ENCODE data around the gene PTPN4.
"Not testable (repeated sequence)": the region's sequence is repeated elsewhere in the genome, so short reads cannot be mapped to it uniquely, and the experiment has no call there.

The PTPN4 gene

GRCh38 chr2:119765433-119766002, 5.8 kb downstream of the PTPN4 start:
- DNase-seq: no peak

- no peak for DNase-seq
Measured at GRCh38 chr2:119766944-119767343, 7.2 kb downstream of the PTPN4 start.

DNA sequence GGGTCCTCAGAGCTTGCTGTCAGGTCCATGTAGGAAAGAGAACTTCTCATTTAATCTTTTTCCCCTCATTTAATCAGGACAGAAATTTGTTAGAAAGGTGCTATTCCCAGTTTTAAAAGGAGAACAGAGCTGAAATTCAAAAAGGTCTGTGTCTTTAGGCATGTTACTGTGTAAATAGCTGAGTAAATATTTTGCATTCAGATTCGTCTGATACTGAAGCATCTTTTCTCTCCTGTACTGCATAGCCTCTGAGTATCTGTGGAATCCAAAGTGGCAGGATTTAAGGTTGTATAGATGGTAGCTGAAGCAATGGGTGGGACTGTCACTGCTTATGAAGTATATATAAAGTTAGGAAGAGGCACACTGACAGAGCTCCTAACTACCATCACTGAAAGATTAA, 9.0 kb downstream of the PTPN4 start:
- no peak for DNase-seq

- no peak for DNase-seq
Measured at GRCh38 chr2:119769645-119770044, 9.9 kb downstream of the PTPN4 start.

DNA sequence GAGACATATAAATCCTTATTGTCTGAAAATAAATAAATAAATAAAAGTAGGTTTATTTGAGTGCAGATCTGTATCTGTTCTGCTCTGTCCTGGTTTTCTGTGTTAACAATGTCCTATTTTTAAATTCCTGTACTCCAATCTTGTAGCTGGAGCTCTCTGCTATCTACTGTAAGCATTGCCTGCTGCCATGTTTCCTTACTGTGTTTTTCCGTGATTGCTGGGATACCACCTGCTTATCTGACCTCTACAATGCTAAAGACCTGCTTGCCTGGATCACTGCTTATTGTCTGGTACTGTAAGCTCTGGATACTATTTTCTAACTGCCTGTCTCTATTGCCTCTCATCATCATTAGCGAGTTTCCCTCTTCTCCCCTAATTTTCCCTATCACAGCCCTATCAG, 11.6 kb downstream of the PTPN4 start:
- DNase-seq: no peak

DNA sequence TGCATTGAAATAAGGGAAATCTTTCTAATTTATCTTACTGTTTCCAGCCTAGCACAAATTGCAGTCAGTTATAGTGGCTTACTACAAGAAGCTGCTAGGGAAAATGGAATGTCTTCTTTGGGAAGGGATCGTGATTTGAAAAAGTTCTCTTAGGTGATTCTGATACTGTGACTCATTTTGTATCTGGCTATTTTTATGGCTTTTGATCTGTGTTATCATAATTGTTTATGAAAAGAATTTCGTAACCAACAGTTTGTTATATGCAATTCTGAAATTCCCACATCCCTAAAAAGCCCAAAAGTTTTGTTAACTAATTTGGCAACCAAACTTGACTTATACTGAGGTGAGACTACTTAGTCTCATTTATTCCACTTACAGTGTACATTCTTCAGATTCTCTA, 12.4 kb downstream of the PTPN4 start:
- DNase-seq: no peak

- no peak for DNase-seq
Measured at GRCh38 chr2:119772767-119773166, 13.0 kb downstream of the PTPN4 start.

DNA sequence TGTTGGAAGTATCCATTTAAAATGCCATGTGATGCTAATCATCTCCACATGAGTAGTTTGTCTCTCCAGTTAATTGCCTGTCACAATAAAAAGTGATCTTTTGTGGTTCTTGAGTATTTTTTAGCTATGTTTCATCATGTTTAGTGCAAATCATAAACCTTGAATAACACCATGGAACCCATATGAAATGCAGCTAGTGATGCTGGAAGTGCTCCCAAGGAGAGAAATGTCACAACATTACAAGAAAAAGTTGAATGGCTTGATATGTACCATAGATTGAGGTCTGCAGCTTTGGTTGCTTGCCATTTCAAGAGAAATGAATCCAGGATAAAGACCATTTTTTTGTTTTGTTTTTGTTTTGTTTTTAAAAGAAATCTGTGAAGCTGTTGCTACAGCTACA, 14.3 kb downstream of the PTPN4 start:
- no peak for DNase-seq

DNA sequence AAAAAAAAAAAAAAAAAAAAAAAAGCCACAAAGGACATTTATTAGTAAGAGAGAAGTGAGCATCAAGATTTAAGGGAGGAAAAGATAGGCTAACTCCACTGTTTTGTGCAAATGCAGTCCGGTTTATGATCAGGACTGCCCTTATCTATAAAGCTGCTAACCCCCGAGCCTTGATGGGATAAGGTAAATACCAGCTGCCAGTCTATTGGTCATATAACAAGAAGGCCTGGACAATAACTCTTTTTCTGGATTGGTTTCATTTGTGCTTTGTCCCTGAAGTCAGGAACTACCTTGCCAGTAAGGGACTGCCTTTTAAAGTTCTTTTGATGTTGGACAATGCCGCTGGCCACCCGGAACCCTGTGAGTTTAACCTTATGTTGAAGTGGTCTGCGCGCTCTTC, 15.4 kb downstream of the PTPN4 start:
- DNase-seq: no peak

- no peak for DNase-seq
Measured at GRCh38 chr2:119782308-119783027, 22.7 kb downstream of the PTPN4 start.

GRCh38 chr2:119784876-119785275, 25.2 kb downstream of the PTPN4 start:
- DNase-seq: no peak

- DNase-seq: no peak
Measured at GRCh38 chr2:119786295-119786694, 26.6 kb downstream of the PTPN4 start.

- DNase-seq: no peak
Measured at GRCh38 chr2:119788752-119789151, 29.0 kb downstream of the PTPN4 start.

- DNase-seq: no peak
Measured at GRCh38 chr2:119790466-119790865, 30.7 kb downstream of the PTPN4 start.

DNA sequence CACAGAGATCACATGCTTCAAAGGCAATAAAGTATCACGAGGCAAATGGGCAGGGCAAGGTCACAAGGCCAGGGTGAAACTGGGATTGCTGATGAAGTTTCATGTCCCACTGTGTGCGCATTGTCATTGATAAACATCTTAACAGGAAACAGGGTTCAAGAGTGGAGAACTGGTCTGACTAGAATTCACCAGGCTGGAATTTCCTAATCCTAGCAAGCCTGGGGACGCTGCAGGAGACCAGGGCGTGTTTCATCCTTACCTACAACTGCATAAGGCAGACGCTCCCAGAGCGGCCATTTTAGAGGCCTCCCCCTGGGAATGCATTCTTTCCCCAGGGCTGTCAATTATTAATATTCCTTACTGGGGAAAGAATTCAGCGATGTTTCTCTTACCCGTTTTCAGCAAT, 33.2 kb downstream of the PTPN4 start:
- no peak for DNase-seq

DNA sequence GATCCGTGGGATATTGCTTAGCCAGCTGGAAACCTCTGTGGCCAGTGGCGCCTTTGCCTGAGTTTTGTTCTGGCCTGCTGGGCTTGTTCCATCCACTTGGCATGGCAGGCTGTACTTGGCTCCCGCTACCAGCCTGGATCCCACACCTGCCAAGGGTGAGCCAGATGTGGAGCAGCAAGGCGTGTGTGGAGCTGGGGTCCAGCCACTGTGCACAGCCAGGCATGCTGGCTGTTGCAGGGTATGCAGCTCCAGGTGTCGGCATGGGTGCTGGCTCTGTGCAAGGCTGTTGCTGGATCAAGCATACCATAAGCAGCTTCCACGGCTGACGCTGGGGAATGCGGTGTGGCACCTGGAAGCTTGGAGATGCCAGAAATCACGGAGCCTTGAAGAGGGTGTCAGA, 34.5 kb downstream of the PTPN4 start:
- DNase-seq: no peak

DNA sequence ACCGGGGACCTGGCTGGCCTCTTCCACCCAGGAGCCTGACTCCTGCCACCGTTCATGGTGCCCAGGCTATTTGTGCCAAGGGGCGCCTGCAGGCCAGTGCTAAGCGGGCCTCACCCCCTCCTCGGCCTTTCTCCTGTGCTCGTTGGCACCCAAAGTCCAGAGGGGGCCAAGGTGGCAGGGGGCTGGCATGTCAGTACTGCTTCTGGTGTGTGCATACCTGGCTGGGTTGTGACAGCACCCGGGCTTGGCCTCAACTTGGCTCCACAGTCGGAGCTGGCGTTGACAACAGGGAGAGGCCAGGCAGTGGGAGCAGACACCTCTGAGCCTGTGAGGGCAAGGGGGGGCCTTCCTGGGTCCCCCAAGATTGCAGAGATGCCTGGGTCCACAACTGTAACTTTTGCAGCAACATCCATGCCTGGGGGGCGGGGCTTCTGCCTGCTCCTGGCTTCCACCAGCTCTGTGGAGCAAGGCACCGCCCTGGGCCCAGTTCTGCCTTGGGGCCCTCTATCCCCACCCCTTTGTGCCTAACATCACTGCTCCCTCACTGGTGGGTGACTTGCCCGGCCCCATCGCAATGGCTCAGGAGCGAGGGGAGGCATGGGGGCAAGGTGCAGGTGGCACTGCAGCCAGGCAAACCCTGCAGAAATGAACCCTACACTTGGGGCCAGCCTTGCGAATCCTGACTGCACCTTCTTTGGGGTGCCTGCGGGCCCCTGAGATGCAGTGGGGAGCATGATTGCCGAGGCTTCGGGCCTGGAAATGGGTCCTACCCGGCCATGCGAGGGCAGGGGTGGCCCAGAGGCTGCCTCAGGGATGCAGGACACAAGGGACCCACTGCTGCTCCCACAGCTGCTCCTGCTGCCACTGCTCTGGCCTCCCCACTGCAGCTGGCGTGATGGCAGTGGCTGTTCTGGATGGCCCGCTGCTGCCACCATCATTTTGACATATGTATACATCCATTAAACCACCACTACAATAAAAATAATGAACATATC, 35.9 kb downstream of the PTPN4 start:
- no peak for DNase-seq

DNA sequence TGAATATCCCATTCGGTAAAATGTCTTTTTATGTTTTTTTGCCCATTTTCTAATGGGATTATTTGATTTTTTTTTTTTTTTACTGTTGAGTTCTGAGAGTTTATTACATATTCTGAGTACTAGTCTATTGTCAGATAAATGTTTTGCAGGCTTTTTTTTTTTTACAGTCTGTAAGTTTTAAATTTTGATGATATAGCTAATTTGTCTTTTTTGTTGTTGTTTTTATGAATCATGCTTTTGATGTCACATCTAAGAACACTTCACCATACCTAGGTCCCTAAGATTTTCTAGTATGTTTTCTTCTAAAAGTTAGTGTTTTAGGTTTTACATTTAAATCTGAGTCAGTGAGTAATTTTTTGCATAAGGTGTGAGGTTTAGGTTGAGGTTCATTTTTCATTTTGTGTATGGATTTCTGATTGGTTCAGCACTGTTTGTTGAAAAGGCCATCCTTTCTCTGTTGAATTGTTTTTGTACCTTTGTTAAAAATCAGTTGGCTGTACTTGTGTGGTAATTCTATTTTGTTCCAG, 40.7 kb downstream of the PTPN4 start:
- no peak for DNase-seq

DNA sequence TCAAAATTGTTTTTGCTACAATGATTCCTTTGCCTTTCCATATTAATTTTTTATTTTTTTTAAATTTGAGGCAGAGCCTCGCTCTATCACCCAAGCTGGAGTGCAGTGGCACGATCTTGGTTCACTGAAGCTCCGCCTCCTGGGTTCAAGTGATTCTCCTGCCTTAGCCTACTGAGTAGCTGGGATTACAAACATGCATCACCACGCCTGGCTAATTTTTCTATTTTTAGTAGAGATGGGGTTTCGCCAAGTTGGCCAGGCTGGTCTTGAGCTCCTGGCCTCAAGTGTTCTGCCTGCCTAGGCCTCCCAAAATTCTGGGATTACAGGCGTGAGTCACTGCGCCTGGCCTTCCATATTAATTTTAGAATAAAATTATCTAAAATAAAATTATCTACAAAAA, 41.3 kb downstream of the PTPN4 start:
- DNase-seq: no peak

GRCh38 chr2:119801989-119802388, 42.3 kb downstream of the PTPN4 start:
- not testable (repeated sequence) for DNase-seq

DNA sequence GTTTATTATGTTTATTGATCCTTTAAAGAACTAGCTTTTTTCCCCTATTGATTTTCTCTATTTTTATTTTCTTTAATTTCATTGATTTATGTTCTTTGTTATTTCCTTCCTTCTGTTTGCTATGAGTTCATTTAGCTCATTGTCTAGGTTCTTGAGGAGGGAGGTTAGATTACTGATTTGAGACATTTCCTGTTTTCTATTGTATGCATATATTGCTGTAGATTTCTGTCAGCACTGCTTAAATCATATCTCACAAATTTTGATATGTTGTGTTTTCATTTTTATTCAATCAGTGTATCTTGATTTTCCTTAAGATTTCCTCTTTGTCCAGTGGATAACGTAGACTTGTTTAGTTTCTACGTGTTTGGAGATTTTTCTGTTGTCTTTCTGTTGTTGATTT, 43.4 kb downstream of the PTPN4 start:
- DNase-seq: no peak

DNA sequence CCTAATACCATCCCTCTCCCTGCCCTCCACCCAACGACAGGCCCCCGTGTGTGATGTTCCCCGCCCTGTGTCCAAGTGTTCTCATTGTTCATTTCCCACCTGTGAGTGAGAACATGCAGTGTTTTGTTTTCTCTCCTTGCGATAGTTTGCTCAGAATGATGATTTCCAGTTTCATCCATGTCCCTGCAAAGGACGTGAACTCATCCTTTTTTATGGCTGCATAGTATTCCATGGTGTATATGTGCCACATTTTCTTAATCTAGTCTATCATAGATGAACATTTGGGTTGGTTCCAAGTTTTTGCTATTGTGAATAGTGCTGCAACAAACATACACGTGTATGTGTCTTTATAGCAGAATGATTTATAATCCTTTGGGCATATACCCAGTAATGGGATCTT, 44.7 kb downstream of the PTPN4 start:
- DNase-seq: not testable (repeated sequence)

DNA sequence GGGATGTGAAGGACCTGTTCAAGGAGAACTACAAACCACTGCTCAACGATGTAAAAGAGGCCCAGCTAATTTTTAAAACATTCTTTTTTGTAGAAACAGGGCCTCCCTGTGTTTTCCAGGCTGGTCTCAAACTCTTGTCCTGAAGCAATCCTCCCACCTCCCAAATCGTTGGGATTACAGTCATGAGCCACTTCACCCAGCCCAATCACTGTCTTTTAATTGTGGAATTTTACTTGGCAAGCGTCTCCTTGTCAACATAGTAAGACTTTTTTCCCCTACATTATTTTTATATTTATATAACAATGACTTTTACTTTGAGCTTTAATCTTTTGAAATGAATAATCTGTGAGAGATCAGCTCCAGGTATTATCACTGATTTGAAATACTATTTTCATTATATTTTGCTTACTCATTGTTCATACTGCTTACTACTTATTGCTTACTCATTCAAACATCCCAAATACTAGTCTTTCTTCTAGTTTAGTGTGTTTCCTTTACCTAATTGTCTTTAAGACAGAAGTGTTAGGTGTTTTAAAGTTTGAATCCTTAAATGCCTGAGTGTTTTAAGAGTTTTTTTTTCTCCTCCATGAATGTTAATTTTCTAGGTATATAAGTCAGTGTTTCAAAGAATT, 48.9 kb downstream of the PTPN4 start:
- no peak for DNase-seq

All from CD4-positive, alpha-beta T cell treated with Interferon gamma for 1 hour (primary cell).